ENCODE results near the gene PPP1R12B.
"Not testable (repeated sequence)": the region's sequence is repeated elsewhere in the genome, so short reads cannot be mapped to it uniquely, and the experiment has no call there.

Gene PPP1R12B

DNA sequence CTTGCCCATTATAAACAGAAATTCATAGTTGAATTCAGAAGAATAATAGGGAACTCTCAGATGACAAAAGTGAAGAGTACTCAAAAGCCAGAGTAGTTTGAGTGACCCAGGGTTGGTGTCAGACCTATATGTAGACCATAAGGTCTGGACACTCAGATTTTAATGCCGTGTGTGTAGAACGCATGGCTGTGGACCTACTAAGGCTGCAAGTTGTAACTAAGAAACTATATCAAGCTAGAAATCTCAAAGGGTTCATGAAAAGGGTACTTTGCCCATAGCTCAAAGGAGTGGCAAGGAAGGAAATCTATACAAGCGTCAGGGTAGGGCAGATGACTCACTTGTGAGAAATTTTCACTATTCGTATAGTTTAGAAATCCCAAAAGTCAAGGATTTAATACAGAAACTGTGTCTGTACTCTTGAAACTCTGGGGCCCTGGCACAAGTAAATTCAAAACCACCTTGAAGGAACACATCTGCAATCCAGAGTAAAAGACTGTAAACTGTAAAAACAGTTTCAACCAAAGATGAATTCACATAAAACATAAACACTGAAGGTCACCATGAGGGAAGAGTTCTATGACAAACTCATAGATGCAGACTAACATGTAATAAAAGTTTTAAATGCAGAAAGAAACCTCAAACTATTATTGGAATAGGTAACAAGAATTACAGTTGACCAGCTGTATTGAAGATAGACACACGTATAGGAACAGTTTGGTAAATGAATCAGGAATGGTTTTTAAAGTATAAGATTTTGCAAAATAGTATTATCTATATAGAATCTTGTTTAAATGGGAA, 108.1 kb downstream of the PPP1R12B start:
- DNase-seq: not testable (repeated sequence)

GRCh38 chr1:202458651-202459050, 110.2 kb downstream of the PPP1R12B start:
- not testable (repeated sequence) for DNase-seq

DNA sequence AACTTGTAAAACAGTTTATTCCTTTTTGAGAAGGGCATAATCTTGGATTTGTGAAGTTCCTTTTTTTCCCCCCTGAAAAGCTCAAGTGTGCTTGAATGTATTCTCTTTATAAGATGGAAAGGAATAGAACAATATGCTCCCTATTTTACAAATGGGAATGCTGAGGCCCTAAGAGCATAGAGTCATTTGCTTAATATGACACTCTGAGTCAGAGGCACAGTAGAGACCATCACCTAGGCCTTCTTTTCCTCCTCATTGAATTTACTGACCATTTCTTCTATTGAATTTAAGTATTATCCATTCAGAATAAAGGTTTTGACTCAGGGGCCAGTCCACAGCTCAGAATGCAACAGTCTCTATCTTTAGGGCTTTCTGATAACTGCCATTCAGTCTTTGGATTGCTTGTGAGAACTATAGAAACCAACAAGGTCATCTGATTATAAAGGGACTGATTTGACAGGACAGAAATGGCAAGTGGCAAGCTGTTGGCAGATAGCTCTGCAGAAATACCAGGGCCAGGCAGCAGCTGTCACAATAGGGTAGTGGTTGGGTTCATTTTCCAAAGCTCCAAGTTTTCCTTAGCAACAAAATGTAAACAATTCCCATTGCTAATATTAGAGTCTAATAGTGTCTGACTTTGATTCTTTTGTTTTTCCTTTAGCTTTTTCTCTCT, 111.1 kb downstream of the PPP1R12B start:
- not testable (repeated sequence) for DNase-seq

DNA sequence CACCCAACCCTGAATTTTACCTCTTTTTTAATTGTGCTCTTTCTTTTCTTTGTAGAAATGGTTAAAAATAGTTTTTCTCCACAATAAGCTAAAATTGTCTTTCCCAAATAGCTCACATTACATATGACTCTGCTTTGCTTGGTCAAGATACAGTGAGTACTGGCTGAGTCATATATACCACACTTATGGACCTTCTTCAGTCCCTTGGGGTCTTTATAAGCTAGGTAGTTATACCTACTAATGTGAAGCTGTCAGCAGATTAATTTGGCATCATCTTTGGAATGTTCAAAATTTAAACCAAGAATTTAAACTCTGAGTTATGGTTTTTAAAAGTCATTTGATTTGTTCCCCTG, 111.6 kb downstream of the PPP1R12B start:
- DNase-seq: not testable (repeated sequence)

- no peak for DNase-seq
These were observed 114.0 kb downstream of the PPP1R12B start for GRCh38 chr1:202462342-202463076.

DNA sequence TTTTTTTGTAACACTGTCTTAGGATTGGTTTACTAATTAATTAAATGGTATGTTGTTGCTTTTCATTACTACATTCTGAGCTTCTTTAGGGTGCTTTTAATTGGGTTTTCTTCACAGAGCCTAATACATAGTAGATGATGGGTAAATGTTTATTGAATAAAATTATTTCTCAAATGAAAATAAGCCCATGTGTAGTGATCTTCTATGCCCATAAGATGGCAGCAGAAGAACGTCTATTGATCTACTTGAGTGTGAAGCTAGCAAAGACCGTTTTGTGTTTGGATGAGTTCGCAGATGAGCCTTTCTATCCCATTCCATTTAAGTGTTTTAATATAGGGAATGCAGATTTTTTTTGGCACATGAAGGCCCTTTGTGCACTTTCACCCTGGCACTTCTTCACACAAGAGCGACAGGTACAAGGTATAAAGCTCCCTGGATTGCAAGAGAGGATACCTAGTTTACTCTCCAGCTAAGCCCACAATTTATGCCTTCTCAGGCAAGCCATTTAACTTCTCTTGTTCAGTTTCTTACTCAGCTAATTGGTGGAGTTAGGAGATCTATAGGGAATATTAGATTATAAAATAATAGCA, 115.7 kb downstream of the PPP1R12B start:
- DNase-seq: peak; percentile 3

DNA sequence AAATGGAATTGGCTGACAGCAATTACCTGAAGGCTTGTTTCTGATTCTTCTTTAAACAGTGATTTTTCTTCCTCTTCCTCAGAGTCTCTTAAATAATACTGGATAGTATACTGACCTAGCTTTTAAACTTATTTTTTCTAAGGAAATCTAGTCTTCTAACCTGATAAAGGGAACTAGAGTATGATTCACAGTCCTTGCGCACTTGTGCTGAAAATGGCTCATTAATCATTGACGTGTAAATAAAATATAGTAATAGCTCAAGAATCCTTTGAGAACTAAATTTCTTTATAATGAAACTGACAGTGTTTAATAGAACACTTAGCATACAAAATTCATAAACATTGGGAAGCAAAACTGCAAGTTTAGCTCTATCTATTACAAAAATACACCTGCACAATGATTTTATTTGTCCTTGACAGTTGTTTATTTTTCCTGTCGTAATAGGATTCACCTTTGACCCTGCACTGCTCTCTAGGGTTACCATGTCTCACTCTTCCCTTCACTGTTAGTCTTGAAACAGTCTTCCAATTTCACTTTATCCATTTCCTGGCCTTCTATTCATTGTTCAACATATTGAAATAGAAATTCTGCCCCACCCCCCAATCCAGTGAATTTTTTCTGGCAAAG, 117.3 kb downstream of the PPP1R12B start:
- DNase-seq: not testable (repeated sequence)

DNA sequence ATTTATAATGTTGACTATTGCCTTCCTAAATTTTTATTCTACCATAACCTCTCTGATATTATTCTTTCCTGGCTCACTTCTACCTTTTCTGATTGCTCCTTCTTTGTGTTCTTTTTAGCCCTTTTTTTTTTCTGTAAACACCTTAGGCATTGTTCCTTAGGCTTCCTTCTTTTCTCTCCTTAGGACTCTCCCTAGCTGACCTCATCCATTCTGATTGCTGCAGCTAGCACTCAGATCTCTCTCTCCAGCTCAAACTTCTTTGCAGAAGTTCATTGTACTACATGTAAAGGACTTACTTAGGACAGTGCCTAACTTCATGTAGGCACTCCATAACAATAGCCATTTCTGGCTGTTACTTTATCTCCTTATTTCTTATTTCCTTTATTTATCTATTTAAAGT, 117.8 kb downstream of the PPP1R12B start:
- DNase-seq: not testable (repeated sequence)

GRCh38 chr1:202467381-202467780, 118.9 kb downstream of the PPP1R12B start:
- not testable (repeated sequence) for DNase-seq

DNA sequence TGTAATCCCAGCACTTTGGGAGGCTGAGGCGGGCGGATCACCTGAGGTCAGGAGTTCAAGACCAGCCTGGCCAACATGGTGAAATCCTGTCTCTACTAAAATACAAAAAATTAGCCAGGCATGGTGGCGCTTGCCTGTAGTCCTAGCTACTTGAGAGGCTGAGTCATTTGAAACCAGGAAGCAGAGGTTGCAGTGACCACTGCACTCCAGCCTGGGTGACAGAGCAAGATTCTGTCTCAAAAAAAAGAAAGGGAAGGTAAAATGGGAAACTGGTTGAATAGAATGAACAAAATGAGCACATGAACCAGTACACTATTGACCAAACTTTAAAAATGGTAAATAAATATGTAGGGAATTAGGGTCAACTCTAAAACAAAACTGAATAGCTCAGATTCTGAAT, 120.2 kb downstream of the PPP1R12B start:
- DNase-seq: not testable (repeated sequence)

GRCh38 chr1:202469123-202469522, 120.6 kb downstream of the PPP1R12B start:
- not testable (repeated sequence) for DNase-seq

- DNase-seq: no peak
These were observed 122.7 kb downstream of the PPP1R12B start for GRCh38 chr1:202471246-202471645.

- DNase-seq: not testable (repeated sequence)
These were observed 124.0 kb downstream of the PPP1R12B start for GRCh38 chr1:202472347-202473124.

GRCh38 chr1:202473266-202474045, 125.0 kb downstream of the PPP1R12B start:
- DNase-seq: not testable (repeated sequence)

DNA sequence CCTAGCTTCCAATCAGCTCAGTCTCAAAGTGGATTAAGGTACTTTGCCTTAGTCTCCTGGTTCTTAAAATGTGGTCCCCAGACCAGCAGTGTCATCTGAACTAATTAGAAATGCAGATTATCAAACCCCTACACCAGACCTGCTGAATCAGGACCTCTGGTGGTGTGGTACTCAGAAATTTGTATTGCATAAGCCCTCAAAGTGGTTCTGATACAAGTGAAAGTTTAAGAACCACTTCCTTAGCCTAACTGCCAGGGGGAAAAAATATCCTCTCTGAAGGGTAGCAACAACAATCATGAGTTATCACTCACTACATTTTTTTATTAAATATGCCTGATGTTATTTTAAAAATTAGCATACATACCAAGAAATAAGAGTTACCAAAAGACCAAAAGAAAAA, 131.2 kb downstream of the PPP1R12B start:
- DNase-seq: not testable (repeated sequence)

DNA sequence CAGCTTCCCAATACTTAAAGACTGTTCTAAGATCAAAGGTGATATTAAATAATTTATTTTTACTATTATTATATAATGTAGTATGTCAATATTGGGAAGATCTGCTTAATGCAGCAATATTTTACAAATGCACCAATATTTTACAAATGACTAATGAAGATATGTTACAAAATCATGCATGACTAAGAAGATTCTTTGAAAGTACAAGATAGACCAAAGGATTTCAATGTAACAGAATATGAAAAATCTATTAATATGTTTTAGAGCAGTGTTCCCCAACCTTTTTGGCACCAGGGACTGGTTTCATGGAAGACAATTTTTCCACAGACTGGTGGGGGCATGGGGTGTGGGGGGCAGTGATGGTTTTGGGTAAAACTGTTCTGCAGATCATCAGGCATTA, 132.1 kb downstream of the PPP1R12B start:
- DNase-seq: not testable (repeated sequence)

DNA sequence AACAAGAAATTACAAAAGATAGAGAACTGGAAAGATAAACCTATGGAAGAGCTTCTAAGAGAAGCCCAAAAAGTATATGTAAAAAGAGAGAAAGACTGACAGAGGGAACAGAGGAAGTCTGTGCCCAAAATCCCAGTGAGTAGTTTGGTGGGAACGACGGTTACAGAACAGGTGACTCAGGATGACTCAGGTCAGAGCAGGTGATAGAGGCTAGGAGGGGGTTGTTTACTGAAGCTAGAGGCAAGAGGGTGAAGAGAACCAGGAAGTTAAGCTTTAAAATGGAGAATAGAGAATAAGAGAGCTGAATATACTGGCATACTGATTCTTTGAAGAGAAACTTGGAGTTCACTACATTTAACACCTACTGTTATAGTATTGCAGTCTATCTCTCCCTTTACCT, 134.9 kb downstream of the PPP1R12B start:
- not testable (repeated sequence) for DNase-seq

GRCh38 chr1:202484032-202484431, 135.5 kb downstream of the PPP1R12B start:
- not testable (repeated sequence) for DNase-seq

DNA sequence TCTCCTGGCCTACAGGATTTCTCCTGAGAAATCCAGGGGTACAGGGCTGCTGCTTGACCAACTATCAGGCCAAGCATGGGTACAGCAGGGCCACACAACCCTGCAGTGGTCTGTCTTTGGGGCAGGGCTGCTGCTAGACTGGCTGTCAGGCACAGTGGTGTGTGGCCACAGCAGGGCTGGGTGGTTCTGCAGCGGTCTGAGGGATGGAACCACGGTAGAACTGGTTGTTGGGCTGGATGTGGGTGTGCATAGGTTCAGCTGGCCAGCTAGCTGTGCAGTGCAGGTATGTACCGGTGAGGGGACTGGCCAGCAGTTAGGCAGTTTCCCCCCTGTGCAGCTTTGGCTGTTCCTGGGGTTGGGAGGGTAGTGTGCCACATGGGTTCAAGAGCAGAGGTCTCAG, 136.3 kb downstream of the PPP1R12B start:
- DNase-seq: not testable (repeated sequence)

GRCh38 chr1:202488178-202488649, 139.7 kb downstream of the PPP1R12B start:
- not testable (repeated sequence) for DNase-seq

DNA sequence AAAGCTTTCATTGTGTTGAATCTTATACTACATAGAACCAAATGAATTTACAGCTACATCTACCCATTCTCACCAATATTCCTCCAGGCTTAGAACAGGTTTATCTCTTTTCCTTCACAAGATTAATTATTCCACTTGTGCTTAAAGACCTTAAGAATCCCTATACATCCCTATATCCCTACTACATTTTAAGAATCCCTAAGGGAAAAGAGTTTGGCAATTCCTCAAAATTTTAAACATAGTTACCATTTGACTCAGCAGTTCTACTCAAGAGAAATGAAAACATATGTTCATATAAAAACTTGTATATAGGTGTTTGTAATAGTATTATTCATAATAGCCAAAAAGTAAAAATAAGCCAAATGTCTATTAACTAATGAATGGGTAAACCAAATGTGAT, 140.6 kb downstream of the PPP1R12B start:
- not testable (repeated sequence) for DNase-seq
